ENCODE data around the gene RBM18. TPM values are rescaled to one million over a fixed set of nuclear protein-coding genes. Genes with fewer than 3 reads are reported as not detected.

RBM18 gene
- total RNA-seq, 1 experiment from 2014 or later: 32.5 TPM

- CTCF ChIA-PET: no interaction called here
- no peaks in the 10 kb centered on the region for H3K9me3 ChIP-seq (ENCODE audit: control insufficient read depth in 1 of 2, insufficient read depth in 1 of 2, low read depth in 1 of 2, low read length in 2 of 2)
- no peak for DNase-seq (ENCODE audit: low read depth, low spot score)
- BruUV-seq (replicated peaks): no TSS peak
- no peak overlapping the region for H3K4me3 ChIP-seq (replicated peaks in 1 of 2; ENCODE audit: low read depth in 1 of 2, low read length in 2 of 2)
- POLR2A ChIA-PET: no interaction called here
- peaks cover 29% of the 10 kb centered on the region for H3K79me2 ChIP-seq (ENCODE audit: insufficient read depth, low read length)
- RAD21 ChIA-PET (ENCODE audit: low non-redundant PET in 1 of 2, low total read pairs in 2 of 2, uncharacterized antibody in 2 of 2, unreplicated experiment in 2 of 2): no interaction called here
- no peak overlapping the region for H3K4me2 ChIP-seq (ENCODE audit: low read length)
- ATAC-seq: no peak
- no peak overlapping the region for H2AFZ ChIP-seq (ENCODE audit: low read depth, low read length, poor library complexity, severe bottlenecking)
- H3K9ac ChIP-seq (ENCODE audit: low read length): no peak overlapping the region
- no peaks in the 10 kb centered on the region for H4K20me1 ChIP-seq (ENCODE audit: insufficient read depth)
- H3K27ac ChIP-seq (ENCODE audit: low read depth, low read length): no peak overlapping the region
- peaks cover 0 to 5% of the 10 kb centered on the region in 2 experiments; a peak in 1 of 4 replicates for H3K4me1 ChIP-seq (ENCODE audit: control insufficient read depth in 1 of 2, insufficient read depth in 2 of 2, low read length in 2 of 2)
- intact Hi-C loops (cut with micrococcal nuclease): no loop called here
- TF ChIP-seq JUND (IDR thresholded peaks at IDR 0.05) (no peak), ZNF274 (IDR thresholded peaks at IDR 0.05; ENCODE audit: low read depth, low read length) (no peak), MAX (IDR thresholded peaks at IDR 0.05) (no peak), TCF7L2 (IDR thresholded peaks at IDR 0.05; ENCODE audit: borderline replicate concordance, extremely low read depth, insufficient read depth, insufficient read length) (no peak), RAD21 (IDR thresholded peaks at IDR 0.05; ENCODE audit: low read depth) (no peak), REST (IDR thresholded peaks at IDR 0.05; ENCODE audit: low read depth) (no peak)
- no peaks in the 10 kb centered on the region for H3K9me2 ChIP-seq (ENCODE audit: insufficient read depth)
- H3K27me3 ChIP-seq (ENCODE audit: insufficient read depth, low read length): no peaks in the 10 kb centered on the region
- peaks cover 17 to 23% of the 10 kb centered on the region in 2 experiments for H3K36me3 ChIP-seq (ENCODE audit: control insufficient read depth in 1 of 2, insufficient read depth in 2 of 2, low read length in 2 of 2)
Observed at GRCh38 chr9:122252796-122253195, 11.8 kb downstream of the RBM18 start.

GRCh38 chr9:122251351-122251750, 13.3 kb downstream of the RBM18 start:
- Histone ChIP-seq H3K27me3 (ENCODE audit: insufficient read depth, low read length) (no peaks in the 10 kb centered on the region), H3K9me3 (ENCODE audit: control insufficient read depth in 1 of 2, insufficient read depth in 1 of 2, low read depth in 1 of 2, low read length in 2 of 2) (no peaks in the 10 kb centered on the region), H3K36me3 (ENCODE audit: control insufficient read depth in 1 of 2, insufficient read depth in 2 of 2, low read length in 2 of 2) (peaks cover 22 to 28% of the 10 kb centered on the region in 2 experiments), H3K4me2 (ENCODE audit: low read length) (no peak overlapping the region), H3K4me3 (replicated peaks in 1 of 2; ENCODE audit: low read depth in 1 of 2, low read length in 2 of 2) (no peak overlapping the region), H3K9ac (ENCODE audit: low read length) (no peak overlapping the region), H3K27ac (ENCODE audit: low read depth, low read length) (no peak overlapping the region), H4K20me1 (ENCODE audit: insufficient read depth) (no peaks in the 10 kb centered on the region), H3K4me1 (ENCODE audit: control insufficient read depth in 1 of 2, insufficient read depth in 2 of 2, low read length in 2 of 2) (peaks cover 0 to 5% of the 10 kb centered on the region in 2 experiments; a peak in 1 of 4 replicates), H3K9me2 (ENCODE audit: insufficient read depth) (no peaks in the 10 kb centered on the region), H3K79me2 (ENCODE audit: insufficient read depth, low read length) (peaks cover 17% of the 10 kb centered on the region; the same call in 1 of the 2 replicates), H2AFZ (ENCODE audit: low read depth, low read length, poor library complexity, severe bottlenecking) (no peak overlapping the region)
- ATAC-seq (no peak), DNase-seq (ENCODE audit: low read depth, low spot score) (no peak)
- POLR2A ChIA-PET: no interaction called here
- CTCF ChIA-PET: no interaction called here
- BruUV-seq (replicated peaks): no TSS peak
- intact Hi-C loops (cut with micrococcal nuclease): no loop called here
- RAD21 ChIA-PET (ENCODE audit: low non-redundant PET in 1 of 2, low total read pairs in 2 of 2, uncharacterized antibody in 2 of 2, unreplicated experiment in 2 of 2): no interaction called here
- no peak for TF ChIP-seq ZBTB33 (IDR thresholded peaks at IDR 0.05; ENCODE audit: extremely low read depth, insufficient replicate concordance, low read length)
- no peak for TF ChIP-seq YY1 (IDR thresholded peaks at IDR 0.05; ENCODE audit: extremely low read depth, insufficient replicate concordance, low read depth, low read length)
- TF ChIP-seq EZH2phosphoT487 (IDR thresholded peaks at IDR 0.05; ENCODE audit: borderline replicate concordance): no peak
- TF ChIP-seq SIN3A (IDR thresholded peaks at IDR 0.05; ENCODE audit: low read depth): no peak
- no peak for TF ChIP-seq ATF3 (IDR thresholded peaks at IDR 0.05)
- no peak for TF ChIP-seq EGR1 (IDR thresholded peaks at IDR 0.05; ENCODE audit: low read depth)
- no peak for TF ChIP-seq SP1 (IDR thresholded peaks at IDR 0.05; ENCODE audit: low read depth)
- no peak for TF ChIP-seq ELF1 (IDR thresholded peaks at IDR 0.05; ENCODE audit: borderline replicate concordance, low read depth)

Measured in HCT116 (cell line).